ENCODE measurements around the gene PLXNC1.

GRCh38 chr12:94353130-94353529 is 204.8 kb downstream of the PLXNC1 start:
- TF ChIP-seq TAF1 (IDR thresholded peaks at IDR 0.05; ENCODE audit: borderline replicate concordance, low read depth, low read length) (no peak), POLR2AphosphoS5 (IDR thresholded peaks at IDR 0.05; ENCODE audit: low read depth, low read length) (no peak), YY1 (IDR thresholded peaks at IDR 0.05; ENCODE audit: low read depth) (no peak), JUND (IDR thresholded peaks at IDR 0.05) (no peak), GABPA (IDR thresholded peaks at IDR 0.05; ENCODE audit: low read depth) (no peak), FOXM1 (IDR thresholded peaks at IDR 0.05; ENCODE audit: low read depth) (no peak), USF1 (IDR thresholded peaks at IDR 0.05; ENCODE audit: borderline replicate concordance, low read depth) (no peak), GATA2 (CRISPR knock-in tag; IDR thresholded peaks at IDR 0.05) (no peak), RFX5 (IDR thresholded peaks at IDR 0.05; ENCODE audit: low read length) (no peak), SIN3A (IDR thresholded peaks at IDR 0.05; ENCODE audit: borderline replicate concordance, low read depth, low read length) (no peak), CHD2 (IDR thresholded peaks at IDR 0.05; ENCODE audit: low read length, partially characterized antibody) (no peak)
- TF ChIP-seq, protein P1, sequence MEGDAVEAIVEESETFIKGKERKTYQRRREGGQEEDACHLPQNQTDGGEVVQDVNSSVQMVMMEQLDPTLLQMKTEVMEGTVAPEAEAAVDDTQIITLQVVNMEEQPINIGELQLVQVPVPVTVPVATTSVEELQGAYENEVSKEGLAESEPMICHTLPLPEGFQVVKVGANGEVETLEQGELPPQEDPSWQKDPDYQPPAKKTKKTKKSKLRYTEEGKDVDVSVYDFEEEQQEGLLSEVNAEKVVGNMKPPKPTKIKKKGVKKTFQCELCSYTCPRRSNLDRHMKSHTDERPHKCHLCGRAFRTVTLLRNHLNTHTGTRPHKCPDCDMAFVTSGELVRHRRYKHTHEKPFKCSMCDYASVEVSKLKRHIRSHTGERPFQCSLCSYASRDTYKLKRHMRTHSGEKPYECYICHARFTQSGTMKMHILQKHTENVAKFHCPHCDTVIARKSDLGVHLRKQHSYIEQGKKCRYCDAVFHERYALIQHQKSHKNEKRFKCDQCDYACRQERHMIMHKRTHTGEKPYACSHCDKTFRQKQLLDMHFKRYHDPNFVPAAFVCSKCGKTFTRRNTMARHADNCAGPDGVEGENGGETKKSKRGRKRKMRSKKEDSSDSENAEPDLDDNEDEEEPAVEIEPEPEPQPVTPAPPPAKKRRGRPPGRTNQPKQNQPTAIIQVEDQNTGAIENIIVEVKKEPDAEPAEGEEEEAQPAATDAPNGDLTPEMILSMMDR (IDR thresholded peaks at IDR 0.05) = no peak
- TF ChIP-seq, protein P2, sequence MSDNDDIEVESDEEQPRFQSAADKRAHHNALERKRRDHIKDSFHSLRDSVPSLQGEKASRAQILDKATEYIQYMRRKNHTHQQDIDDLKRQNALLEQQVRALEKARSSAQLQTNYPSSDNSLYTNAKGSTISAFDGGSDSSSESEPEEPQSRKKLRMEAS (IDR thresholded peaks at IDR 0.05; ENCODE audit: low read depth) = no peak

Measured in SK-N-SH (cell line).